Measurements from ENCODE around the gene SV2B.

The SV2B gene

DNA sequence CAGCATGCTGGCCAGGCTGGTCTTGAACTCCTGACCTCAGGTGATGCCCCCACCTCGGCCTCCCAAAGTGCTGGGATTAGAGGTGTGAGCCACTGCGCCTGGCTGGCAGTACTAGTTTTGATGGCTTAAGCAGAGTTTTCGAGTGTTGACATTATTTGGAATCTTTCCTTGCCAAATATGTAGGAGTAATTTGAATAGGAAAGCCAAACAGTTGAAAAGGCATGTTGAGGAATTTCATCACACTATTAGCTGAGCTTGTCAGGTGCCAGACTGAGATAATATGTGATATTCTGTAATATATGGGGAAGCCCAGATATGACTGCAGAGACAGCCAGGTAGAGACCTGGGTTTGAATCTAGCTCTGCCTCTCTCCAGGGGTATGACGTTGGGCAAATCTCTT, 109.3 kb downstream of the SV2B start:
- in situ Hi-C loops (cut with HindIII; ENCODE audit: low pct_ligation_motif_present, low pct_unique_long_range_greater_than_20kb, low sequenced_read_pairs), result no loop called here
- no peak for DNase-seq

DNA sequence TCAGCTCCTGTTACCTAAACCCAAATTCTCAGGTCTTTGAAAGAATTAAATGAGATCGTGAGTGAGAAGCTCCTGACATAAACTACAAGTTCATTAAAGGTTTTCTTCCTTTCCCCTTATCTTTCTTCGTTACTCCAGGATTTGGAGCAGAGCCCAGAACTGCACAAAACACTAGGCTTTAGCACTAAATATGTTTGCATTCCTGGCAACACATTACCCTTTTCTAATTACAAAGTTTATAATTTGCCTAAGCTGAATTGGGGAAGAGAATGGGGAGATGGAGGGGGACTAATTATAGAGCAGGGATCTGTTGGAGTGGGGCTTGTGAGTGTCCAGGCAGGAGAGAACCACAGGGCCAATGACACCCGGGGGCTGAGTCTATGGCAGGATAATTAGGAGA, 109.7 kb downstream of the SV2B start:
- in situ Hi-C loops (cut with HindIII; ENCODE audit: low pct_ligation_motif_present, low pct_unique_long_range_greater_than_20kb, low sequenced_read_pairs), result no loop called here
- no peak for DNase-seq

GRCh38 chr15:91214675-91215590, 114.9 kb downstream of the SV2B start:
- in situ Hi-C loops (cut with HindIII; ENCODE audit: low pct_ligation_motif_present, low pct_unique_long_range_greater_than_20kb, low sequenced_read_pairs), result no loop called here
- DNase-seq, result no peak

GRCh38 chr15:91216000-91216399, 115.9 kb downstream of the SV2B start:
- no peak for DNase-seq
- in situ Hi-C loops (cut with HindIII; ENCODE audit: low pct_ligation_motif_present, low pct_unique_long_range_greater_than_20kb, low sequenced_read_pairs), result no loop called here

GRCh38 chr15:91219206-91219605, 119.1 kb downstream of the SV2B start:
- in situ Hi-C loops (cut with HindIII; ENCODE audit: low pct_ligation_motif_present, low pct_unique_long_range_greater_than_20kb, low sequenced_read_pairs), result no loop called here
- no peak for DNase-seq

GRCh38 chr15:91222052-91222451, 122.0 kb downstream of the SV2B start:
- DNase-seq, result no peak
- in situ Hi-C loops (cut with HindIII; ENCODE audit: low pct_ligation_motif_present, low pct_unique_long_range_greater_than_20kb, low sequenced_read_pairs), result no loop called here

GRCh38 chr15:91223863-91224262, 123.8 kb downstream of the SV2B start:
- DNase-seq, result no peak
- in situ Hi-C loops (cut with HindIII; ENCODE audit: low pct_ligation_motif_present, low pct_unique_long_range_greater_than_20kb, low sequenced_read_pairs), result no loop called here

DNA sequence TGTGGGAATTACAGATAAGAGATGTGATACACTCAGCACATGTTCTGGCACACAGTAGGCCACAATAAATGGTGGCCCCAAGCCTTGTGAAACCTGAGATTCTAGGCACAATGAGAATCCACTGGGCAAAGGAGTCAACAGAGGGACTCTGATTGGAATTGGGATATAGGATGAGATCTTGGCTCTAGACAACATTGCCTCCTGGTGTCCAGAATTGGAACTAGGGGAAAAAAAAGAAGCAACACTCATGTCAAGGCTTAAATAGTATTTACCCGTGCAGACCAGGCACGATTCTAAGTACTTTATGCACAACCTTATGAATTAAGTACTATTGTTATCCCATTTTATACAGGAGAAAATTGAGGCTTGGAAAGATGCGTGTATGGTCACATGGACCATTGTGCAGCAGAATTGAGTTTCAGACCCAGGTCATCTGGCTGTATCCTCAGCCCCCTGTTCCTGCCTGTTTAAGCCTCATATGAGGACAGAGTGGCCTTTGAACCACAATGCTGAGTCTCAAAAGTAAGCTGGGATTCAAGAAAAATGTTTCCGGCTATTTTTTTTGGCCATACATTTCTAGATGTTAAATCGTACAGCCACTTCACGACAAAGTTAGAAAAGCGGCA, 124.8 kb downstream of the SV2B start:
- peak; percentile 41 for DNase-seq
- in situ Hi-C loops (cut with HindIII; ENCODE audit: low pct_ligation_motif_present, low pct_unique_long_range_greater_than_20kb, low sequenced_read_pairs), result no loop called here

- DNase-seq, result no peak
- in situ Hi-C loops (cut with HindIII; ENCODE audit: low pct_ligation_motif_present, low pct_unique_long_range_greater_than_20kb, low sequenced_read_pairs), result no loop called here
Observed at GRCh38 chr15:91225741-91226140, 125.7 kb downstream of the SV2B start.

GRCh38 chr15:91227117-91227516, 127.1 kb downstream of the SV2B start:
- DNase-seq, result no peak
- in situ Hi-C loops (cut with HindIII; ENCODE audit: low pct_ligation_motif_present, low pct_unique_long_range_greater_than_20kb, low sequenced_read_pairs), result no loop called here

GRCh38 chr15:91227766-91228165, 127.7 kb downstream of the SV2B start:
- DNase-seq, result no peak
- in situ Hi-C loops (cut with HindIII; ENCODE audit: low pct_ligation_motif_present, low pct_unique_long_range_greater_than_20kb, low sequenced_read_pairs), result no loop called here

- DNase-seq, result no peak
- in situ Hi-C loops (cut with HindIII; ENCODE audit: low pct_ligation_motif_present, low pct_unique_long_range_greater_than_20kb, low sequenced_read_pairs), result no loop called here
Observed at GRCh38 chr15:91228383-91228782, 128.3 kb downstream of the SV2B start.

- no peak for DNase-seq
- in situ Hi-C loops (cut with HindIII; ENCODE audit: low pct_ligation_motif_present, low pct_unique_long_range_greater_than_20kb, low sequenced_read_pairs), result no loop called here
Observed at GRCh38 chr15:91228890-91229289, 128.8 kb downstream of the SV2B start.

- in situ Hi-C loops (cut with HindIII; ENCODE audit: low pct_ligation_motif_present, low pct_unique_long_range_greater_than_20kb, low sequenced_read_pairs), result no loop called here
- DNase-seq, result no peak
Observed at GRCh38 chr15:91231703-91232102, 131.6 kb downstream of the SV2B start.

DNA sequence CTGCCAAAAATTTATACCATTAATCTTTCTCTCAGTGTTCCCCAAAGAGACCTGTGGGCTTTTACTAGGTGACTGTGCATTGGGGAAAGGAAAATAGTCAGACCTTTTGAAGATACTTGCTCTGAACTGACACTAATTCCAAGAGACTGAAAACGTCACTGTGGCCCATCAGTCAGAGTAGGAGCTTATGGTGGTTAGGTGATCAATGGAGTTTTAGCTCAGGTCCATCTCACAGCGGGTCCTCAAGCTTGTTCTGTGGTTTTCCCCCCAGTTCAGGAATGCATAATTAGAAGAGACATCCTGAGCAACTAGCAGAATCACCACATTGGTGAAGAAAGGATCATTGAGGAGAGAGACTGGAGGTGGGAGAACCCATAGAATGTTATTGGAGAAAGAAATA, 134.7 kb downstream of the SV2B start:
- in situ Hi-C loops (cut with HindIII; ENCODE audit: low pct_ligation_motif_present, low pct_unique_long_range_greater_than_20kb, low sequenced_read_pairs), result no loop called here
- DNase-seq, result no peak

GRCh38 chr15:91235376-91235775, 135.3 kb downstream of the SV2B start:
- in situ Hi-C loops (cut with HindIII; ENCODE audit: low pct_ligation_motif_present, low pct_unique_long_range_greater_than_20kb, low sequenced_read_pairs), result no loop called here

GRCh38 chr15:91237445-91237844, 137.4 kb downstream of the SV2B start:
- in situ Hi-C loops (cut with HindIII; ENCODE audit: low pct_ligation_motif_present, low pct_unique_long_range_greater_than_20kb, low sequenced_read_pairs), result no loop called here

More at GRCh38 chr15:91235376-91235775, 135.3 kb downstream of the SV2B start:
- DNase-seq, result no peak

GRCh38 chr15:91238644-91239425, 138.8 kb downstream of the SV2B start:
- in situ Hi-C loops (cut with HindIII; ENCODE audit: low pct_ligation_motif_present, low pct_unique_long_range_greater_than_20kb, low sequenced_read_pairs), result no loop called here
- no peak for DNase-seq

More at GRCh38 chr15:91237445-91237844, 137.4 kb downstream of the SV2B start:
- no peak for DNase-seq

DNA sequence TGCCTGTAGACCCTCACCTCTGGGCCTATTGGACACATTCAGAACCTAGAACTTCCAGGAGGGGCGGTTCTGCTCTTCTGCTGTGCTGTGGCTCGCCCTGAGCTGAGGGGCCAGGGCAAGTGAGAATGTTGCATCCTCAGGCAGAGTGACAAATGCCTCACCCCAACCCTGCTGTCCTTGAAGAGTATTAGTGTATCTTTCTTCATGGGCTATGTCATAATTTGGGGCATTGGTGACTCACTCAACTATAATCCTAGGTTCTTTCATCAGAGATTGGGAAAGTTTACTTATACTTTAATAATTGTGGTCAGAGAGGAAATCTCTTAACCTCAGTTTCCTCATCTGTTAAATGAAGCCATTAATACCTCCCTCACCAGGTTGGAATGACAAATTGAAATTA, 143.8 kb downstream of the SV2B start:
- in situ Hi-C loops (cut with HindIII; ENCODE audit: low pct_ligation_motif_present, low pct_unique_long_range_greater_than_20kb, low sequenced_read_pairs), result no loop called here
- no peak for DNase-seq

Measured in ACHN (cell line).